ENCODE data around the gene FOXP2. TPM values are rescaled to one million over a fixed set of nuclear protein-coding genes. Genes with fewer than 3 reads are reported as not detected.
A peak's percentile ranks its signal among the peaks of the same experiment; 100 is the strongest.

The FOXP2 gene
- total RNA-seq, 1 donor from 2014 or later: 24.0 TPM

DNA sequence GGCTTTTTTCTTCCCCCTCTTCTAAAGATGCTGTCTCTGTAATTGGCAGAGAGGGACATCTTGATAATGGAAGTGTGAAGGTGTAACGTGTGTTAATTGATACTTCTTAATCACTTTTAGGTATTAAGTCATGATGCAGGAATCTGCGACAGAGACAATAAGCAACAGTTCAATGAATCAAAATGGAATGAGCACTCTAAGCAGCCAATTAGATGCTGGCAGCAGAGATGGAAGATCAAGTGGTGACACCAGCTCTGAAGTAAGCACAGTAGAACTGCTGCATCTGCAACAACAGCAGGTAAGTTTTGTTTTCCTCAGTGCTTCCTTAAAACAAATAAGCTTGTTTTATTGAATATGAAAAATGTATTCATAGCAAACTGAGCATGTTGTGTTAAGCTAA is 11.8 kb downstream of the FOXP2 start:
- Mint-ChIP-seq H3K4me1 (ENCODE audit: unreplicated experiment) (peaks cover 4% of the 10 kb centered on the region), H3K27ac (no peak overlapping the region), H3K9me3 (no peaks in the 10 kb centered on the region), H3K36me3 (no peaks in the 10 kb centered on the region), H3K27me3 (no peaks in the 10 kb centered on the region), H3K4me3 (no peak overlapping the region)
- DNase-seq (ENCODE audit: extremely low spot score, unreplicated experiment): no peak
- TF ChIP-seq, protein P1, sequence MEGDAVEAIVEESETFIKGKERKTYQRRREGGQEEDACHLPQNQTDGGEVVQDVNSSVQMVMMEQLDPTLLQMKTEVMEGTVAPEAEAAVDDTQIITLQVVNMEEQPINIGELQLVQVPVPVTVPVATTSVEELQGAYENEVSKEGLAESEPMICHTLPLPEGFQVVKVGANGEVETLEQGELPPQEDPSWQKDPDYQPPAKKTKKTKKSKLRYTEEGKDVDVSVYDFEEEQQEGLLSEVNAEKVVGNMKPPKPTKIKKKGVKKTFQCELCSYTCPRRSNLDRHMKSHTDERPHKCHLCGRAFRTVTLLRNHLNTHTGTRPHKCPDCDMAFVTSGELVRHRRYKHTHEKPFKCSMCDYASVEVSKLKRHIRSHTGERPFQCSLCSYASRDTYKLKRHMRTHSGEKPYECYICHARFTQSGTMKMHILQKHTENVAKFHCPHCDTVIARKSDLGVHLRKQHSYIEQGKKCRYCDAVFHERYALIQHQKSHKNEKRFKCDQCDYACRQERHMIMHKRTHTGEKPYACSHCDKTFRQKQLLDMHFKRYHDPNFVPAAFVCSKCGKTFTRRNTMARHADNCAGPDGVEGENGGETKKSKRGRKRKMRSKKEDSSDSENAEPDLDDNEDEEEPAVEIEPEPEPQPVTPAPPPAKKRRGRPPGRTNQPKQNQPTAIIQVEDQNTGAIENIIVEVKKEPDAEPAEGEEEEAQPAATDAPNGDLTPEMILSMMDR (conservative IDR thresholded peaks at IDR 0.05): no peak

DNA sequence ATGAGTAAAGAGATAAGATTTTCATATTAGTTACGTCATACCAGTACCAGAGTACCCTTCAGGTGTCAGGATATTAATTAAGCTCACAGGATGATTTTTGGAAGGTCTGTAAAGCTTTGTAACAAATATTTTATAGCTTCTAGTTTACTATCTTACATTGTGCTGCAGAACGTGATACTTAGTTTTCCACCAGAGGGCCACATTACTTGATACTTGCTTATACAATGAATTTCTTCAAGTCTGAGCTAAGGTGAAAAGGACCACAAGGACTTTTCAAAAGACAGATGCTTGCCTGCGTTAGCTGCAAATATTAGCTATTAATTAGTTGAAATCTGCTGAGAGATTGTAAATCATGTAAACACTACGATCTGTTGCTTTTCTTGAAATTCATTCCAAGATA is 12.2 kb downstream of the FOXP2 start:
- peaks cover 4% of the 10 kb centered on the region for H3K4me1 Mint-ChIP-seq (ENCODE audit: unreplicated experiment)
- TF ChIP-seq, protein P1 (conservative IDR thresholded peaks at IDR 0.05): peak; percentile 66
- H3K27me3 Mint-ChIP-seq: no peaks in the 10 kb centered on the region
- no peak overlapping the region for H3K27ac Mint-ChIP-seq
- no peak for DNase-seq (ENCODE audit: extremely low spot score, unreplicated experiment)
- no peaks in the 10 kb centered on the region for H3K9me3 Mint-ChIP-seq
- no peak overlapping the region for H3K4me3 Mint-ChIP-seq
- H3K36me3 Mint-ChIP-seq: no peaks in the 10 kb centered on the region

DNA sequence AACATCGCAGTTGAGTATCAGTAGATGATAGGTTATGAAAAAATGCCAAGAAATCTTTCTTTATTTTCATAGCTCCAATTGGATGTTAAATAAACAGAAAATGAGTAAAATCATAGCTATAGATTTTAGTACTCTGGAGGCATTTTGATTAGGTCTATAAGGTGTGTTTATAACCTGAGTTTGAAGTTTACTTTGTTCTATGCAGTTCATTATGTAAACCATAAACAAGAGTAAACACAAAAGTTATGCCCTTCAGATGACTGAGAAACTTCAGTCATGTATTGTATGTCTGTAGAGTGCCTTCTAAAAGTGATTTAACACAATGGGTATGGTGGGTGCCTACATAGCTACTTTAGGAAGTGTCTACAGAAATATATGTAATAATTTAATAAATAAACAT is 13.6 kb downstream of the FOXP2 start:
- Mint-ChIP-seq H3K27me3 (no peaks in the 10 kb centered on the region), H3K27ac (no peak overlapping the region), H3K9me3 (no peaks in the 10 kb centered on the region), H3K36me3 (no peaks in the 10 kb centered on the region), H3K4me1 (ENCODE audit: unreplicated experiment) (peaks cover 8% of the 10 kb centered on the region), H3K4me3 (no peak overlapping the region)
- no peak for DNase-seq (ENCODE audit: extremely low spot score, unreplicated experiment)
- TF ChIP-seq, protein P1 (conservative IDR thresholded peaks at IDR 0.05): no peak

DNA sequence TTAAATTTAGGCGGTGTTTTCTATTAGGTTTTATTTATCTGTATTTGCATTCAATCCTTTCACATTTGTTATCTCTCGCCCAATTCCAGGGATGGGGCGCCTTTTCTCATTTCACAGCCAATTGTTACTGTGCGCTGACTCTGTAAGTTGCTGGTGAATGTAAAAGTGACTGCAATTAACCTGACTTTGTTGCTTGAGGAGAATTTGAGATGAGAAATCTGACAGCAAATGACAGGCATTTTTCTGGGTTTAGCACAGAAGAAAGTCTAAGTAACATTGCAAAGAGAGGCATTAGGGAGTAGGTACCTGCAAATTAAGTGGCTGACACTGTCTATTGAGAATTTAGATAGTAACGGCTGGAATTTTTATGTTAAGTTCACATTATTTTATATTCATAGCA is 16.6 kb downstream of the FOXP2 start:
- Mint-ChIP-seq H3K27me3 (no peaks in the 10 kb centered on the region), H3K4me3 (no peak overlapping the region), H3K9me3 (no peaks in the 10 kb centered on the region), H3K27ac (no peak overlapping the region), H3K4me1 (ENCODE audit: unreplicated experiment) (peaks cover 8% of the 10 kb centered on the region), H3K36me3 (no peaks in the 10 kb centered on the region)
- TF ChIP-seq, protein P1 (conservative IDR thresholded peaks at IDR 0.05): no peak
- DNase-seq (ENCODE audit: extremely low spot score, unreplicated experiment): no peak

DNA sequence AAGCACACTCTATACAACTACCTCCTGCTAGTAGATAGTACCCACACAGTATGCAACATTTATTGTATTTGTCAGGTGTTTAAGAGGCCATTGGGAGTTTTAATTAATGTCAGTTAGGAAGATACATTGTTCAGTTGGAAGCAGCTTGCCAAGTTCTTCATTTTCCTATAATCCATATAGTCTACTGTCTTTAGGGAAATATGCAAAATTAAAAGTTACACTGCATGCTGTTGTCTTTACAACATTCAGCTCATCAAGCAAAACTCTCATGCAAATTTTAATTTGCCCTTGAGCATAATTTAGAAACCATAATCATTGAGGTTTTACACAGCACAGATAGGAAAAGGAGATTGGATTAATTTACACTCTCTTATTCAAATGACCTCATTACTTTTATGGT is 17.4 kb downstream of the FOXP2 start:
- TF ChIP-seq, protein P1 (conservative IDR thresholded peaks at IDR 0.05): no peak
- Mint-ChIP-seq H3K36me3 (no peaks in the 10 kb centered on the region), H3K27ac (no peak overlapping the region), H3K9me3 (no peaks in the 10 kb centered on the region), H3K4me1 (ENCODE audit: unreplicated experiment) (peaks cover 4% of the 10 kb centered on the region), H3K27me3 (no peaks in the 10 kb centered on the region), H3K4me3 (no peak overlapping the region)
- DNase-seq (ENCODE audit: extremely low spot score, unreplicated experiment): no peak

DNA sequence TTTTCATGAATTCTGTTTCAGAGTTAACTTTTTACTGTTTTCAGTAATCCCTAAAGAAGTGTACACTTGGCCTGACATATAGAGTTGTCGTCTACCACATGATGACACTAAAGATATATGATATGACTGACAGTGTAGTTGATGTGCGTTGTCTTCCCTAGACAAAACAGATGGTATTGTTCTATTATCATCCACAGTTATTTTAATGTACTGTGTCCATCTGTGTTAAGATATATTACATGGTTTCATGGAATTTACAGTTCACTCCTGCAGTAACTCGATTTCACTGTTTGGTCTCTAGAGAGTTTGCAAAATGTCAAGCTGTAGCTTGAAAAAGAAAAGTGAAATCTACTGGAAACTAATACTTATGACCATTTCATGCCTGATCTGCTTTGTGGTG is 18.1 kb downstream of the FOXP2 start:
- Mint-ChIP-seq H3K27ac (no peak overlapping the region), H3K4me1 (ENCODE audit: unreplicated experiment) (peaks cover 4% of the 10 kb centered on the region), H3K36me3 (no peaks in the 10 kb centered on the region), H3K27me3 (no peaks in the 10 kb centered on the region), H3K9me3 (no peaks in the 10 kb centered on the region), H3K4me3 (no peak overlapping the region)
- TF ChIP-seq, protein P1 (conservative IDR thresholded peaks at IDR 0.05): no peak
- no peak for DNase-seq (ENCODE audit: extremely low spot score, unreplicated experiment)
